Sigmoid colon (tissue), 4 donors: Measurements from ENCODE around the gene ASPN.

Source experiments
- CTCF ChIP-seq, 4 experiments: fragments of 450-650 bp in 3 of 4; fragments of 200-600 bp in 1 of 4; IDR thresholded peaks; one replicate each; pipeline ENCODE4 v1.5.1; 2016 to 2019; ENCODE audit warnings: antibody characterized with exemption in 4 of 4, mild to moderate bottlenecking in 3 of 4, moderate library complexity in 2 of 4
- POLR2A ChIP-seq, 2 donors: fragments of 450-650 bp; IDR thresholded peaks; one replicate each; pipeline ENCODE4 v1.6.1; 2016; ENCODE audit warnings: antibody characterized with exemption in 2 of 2, mild to moderate bottlenecking in 2 of 2, moderate library complexity in 2 of 2
- POLR2AphosphoS5 ChIP-seq, 4 donors: sonication (generic); formaldehyde crosslinking; IDR thresholded peaks; one replicate each; pipeline ENCODE4 v1.6.1; 2017; ENCODE audit warnings: antibody characterized with exemption in 4 of 4

- TF ChIP-seq POLR2A (IDR thresholded peaks at IDR 0.05) (no peak), CTCF (IDR thresholded peaks at IDR 0.05) (no peak), POLR2AphosphoS5 (IDR thresholded peaks at IDR 0.05) (no peak)
Observed at GRCh38 chr9:92509050-92509449, 26.7 kb upstream of the ASPN start.
